Testis (tissue), 2 donors: Measurements from ENCODE around the gene HPS3.

Experiments
- CTCF ChIP-seq, 3 experiments: fragments of 450-650 bp in 2 of 3; fragments of 200-600 bp in 1 of 3; sonication (generic) in 1 of 3; IDR thresholded peaks; one replicate each; pipeline ENCODE4 v1.5.1; 2016 to 2019; ENCODE audit warnings: antibody characterized with exemption in 3 of 3, mild to moderate bottlenecking in 2 of 3, moderate library complexity in 1 of 3
- POLR2A ChIP-seq: fragments of 450-650 bp; IDR thresholded peaks from one replicate; pipeline ENCODE4 v1.6.1; 2017; ENCODE audit warnings: antibody characterized with exemption, mild to moderate bottlenecking, moderate library complexity

GRCh38 chr3:149150436-149150835, 21.0 kb downstream of the HPS3 start:
- TF ChIP-seq CTCF (IDR thresholded peaks at IDR 0.05) (no peak), POLR2A (no peak)
